ENCODE results near the gene THSD4.

GRCh38 chr15:71349336-71349735 lies 234.1 kb downstream of the THSD4 start:
- TF ChIP-seq CTCF (conservative IDR thresholded peaks at IDR 0.05 in 1 of 2, IDR thresholded peaks at IDR 0.05 in 1 of 2; ENCODE audit: extremely low read depth in 1 of 2, insufficient read depth in 1 of 2, low read depth in 1 of 2, low read length in 2 of 2) (no peak), EZH2 (IDR thresholded peaks at IDR 0.05; ENCODE audit: borderline replicate concordance, low read length) (no peak)
